A673 (cell line): ENCODE data around the gene ANKS3.

Experiments
- CTCF ChIP-seq: fragments of 300-800, 200-600 bp; sonication (generic); conservative IDR thresholded peaks from 2 replicates; pipeline ENCODE4 v1.5.1; 2017; ENCODE audit warnings: low read depth, mild to moderate bottlenecking, antibody characterized with exemption, low read length, moderate library complexity, mixed read lengths
- EZH2 ChIP-seq: fragments of 200-600 bp; sonication (generic); IDR thresholded peaks from 2 replicates; pipeline ENCODE4 v1.6.1; 2017; ENCODE audit warnings: borderline replicate concordance, low read depth, mild to moderate bottlenecking, mixed read lengths, antibody characterized with exemption, low read length; ENCODE audit not compliant: poor library complexity, severe bottlenecking

GRCh38 chr16:4780235-4780634, 46.2 kb upstream of the ANKS3 start:
- TF ChIP-seq CTCF, result no peak
- TF ChIP-seq EZH2, result no peak
